H1 (cell line): ENCODE results near the gene STAT5A. TPM values are rescaled to one million over a fixed set of nuclear protein-coding genes. Genes with fewer than 3 reads are reported as not detected.

Experiments used
- CTCF ChIA-PET: fragments of 300-600 bp; sonication (Branson Sonifier 250); formaldehyde crosslinking; loops from one replicate; lab custom pipeline; 2021; ENCODE audit not compliant: partially characterized antibody; lab: Charles Lee
- POLR2A ChIA-PET: fragments of 300-600 bp; sonication (Branson Sonifier 250); formaldehyde crosslinking; loops from one replicate; lab custom pipeline; 2021; ENCODE audit warnings: inconsistent platforms; ENCODE audit not compliant: partially characterized antibody; lab: Charles Lee
- DNase-seq, 2 experiments: peaks; one replicate each; pipeline versions ENCODE4 v3.0.0 to v3.0.0-alpha.2; 2010 to 2022; ENCODE audit warnings: low spot score in 2 of 2, low read depth in 1 of 2, mixed read lengths in 1 of 2
- FAIRE-seq: peaks from 2 replicates; lab custom pipeline; 2011; peaks lifted over from hg19 to GRCh38; lab: Jason Lieb, UNC
- H2AFZ ChIP-seq: 2 replicates; pipeline ENCODE4 v1.8.1; 2012; ENCODE audit warnings: low read length, inconsistent platforms
- H2AK5ac ChIP-seq: 2 replicates; pipeline ENCODE4 v1.6.1; 2013; ENCODE audit warnings: low read depth, low read length
- H2BK120ac ChIP-seq: replicated peaks from 2 replicates; pipeline ENCODE3; 2013; ENCODE audit warnings: low read depth, low read length, inconsistent platforms
- H2BK12ac ChIP-seq: 2 replicates; pipeline ENCODE4 v1.6.1; 2013; ENCODE audit warnings: low read depth, low read length
- H2BK15ac ChIP-seq: 2 replicates; pipeline ENCODE4 v1.6.1; 2013; ENCODE audit warnings: low read length
- H2BK20ac ChIP-seq: 2 replicates; pipeline ENCODE4 v1.6.1; 2013; ENCODE audit warnings: low read length
- H2BK5ac ChIP-seq: 2 replicates; pipeline ENCODE4 v1.6.1; 2013; ENCODE audit warnings: low read depth, low read length
- H3K14ac ChIP-seq: 2 replicates; pipeline ENCODE4 v1.6.1; 2013; ENCODE audit warnings: inconsistent platforms; ENCODE audit not compliant: insufficient read length
- H3K18ac ChIP-seq: 2 replicates; pipeline ENCODE4 v1.6.1; 2013; ENCODE audit warnings: low read length; ENCODE audit errors: extremely low read depth
- H3K23ac ChIP-seq: 2 replicates; pipeline ENCODE4 v1.6.1; 2013; ENCODE audit warnings: inconsistent platforms; ENCODE audit not compliant: insufficient read length
- H3K23me2 ChIP-seq: 2 replicates; pipeline ENCODE4 v1.6.1; 2013; ENCODE audit warnings: low read depth, low read length
- H3K27ac ChIP-seq: 2 replicates; pipeline ENCODE4 v1.6.1; 2011; ENCODE audit warnings: low read depth, low read length, inconsistent platforms
- H3K27me3 ChIP-seq, 4 experiments: replicated peaks in 1 of 4; 1 replicate in 1 of 4; 2 replicates in 3 of 4; pipeline versions ENCODE4 v1.6.1 to v1.8.1; 2011 to 2013; ENCODE audit warnings: low read length in 3 of 4, mild to moderate bottlenecking in 3 of 4, inconsistent platforms in 2 of 4, mixed read lengths in 2 of 4, moderate library complexity in 1 of 4; ENCODE audit not compliant: control insufficient read depth in 3 of 4, insufficient read depth in 3 of 4; ENCODE audit errors: extremely low read depth in 1 of 4
- H3K36me3 ChIP-seq, 4 experiments: 2 replicates each; pipeline versions ENCODE4 v1.6.1 to v1.8.1; 2011 to 2013; ENCODE audit warnings: mild to moderate bottlenecking in 4 of 4, low read length in 3 of 4, moderate library complexity in 2 of 4, control low read depth in 1 of 4, inconsistent platforms in 1 of 4; ENCODE audit not compliant: insufficient read depth in 4 of 4, control insufficient read depth in 2 of 4
- H3K4ac ChIP-seq: replicated peaks from 2 replicates; pipeline ENCODE3; 2013; ENCODE audit warnings: low read length, low read depth, mixed read lengths, inconsistent platforms; ENCODE audit not compliant: insufficient read length
- H3K4me1 ChIP-seq, 4 experiments: replicated peaks in 1 of 4; 1 replicate in 1 of 4; 2 replicates in 3 of 4; pipeline versions ENCODE4 v1.6.1 to v1.8.1; 2011 to 2013; ENCODE audit warnings: low read length in 3 of 4, inconsistent platforms in 2 of 4, mixed read lengths in 1 of 4; ENCODE audit not compliant: insufficient read depth in 4 of 4, control insufficient read depth in 3 of 4
- H3K4me2 ChIP-seq, 2 experiments: 2 replicates each; pipeline versions ENCODE4 v1.6.1 to v1.8.1; 2011 to 2013; ENCODE audit warnings: low read depth in 2 of 2, low read length in 2 of 2, control low read depth in 1 of 2, inconsistent platforms in 1 of 2, mild to moderate bottlenecking in 1 of 2; ENCODE audit not compliant: insufficient read depth in 1 of 2
- H3K4me3 ChIP-seq, 4 experiments: fragments of 200-600, 300-600 bp in 1 of 4; sonication (generic), shearing (Covaris generic), sonication (Bioruptor Twin) in 1 of 4; 2 replicates each; pipeline versions ENCODE4 v1.5.1 to v1.8.1; 2011 to 2016; ENCODE audit warnings: low read length in 4 of 4, low read depth in 3 of 4, control low read depth in 2 of 4, inconsistent platforms in 2 of 4, mild to moderate bottlenecking in 2 of 4, mixed read lengths in 1 of 4, moderate library complexity in 1 of 4; ENCODE audit not compliant: insufficient read depth in 2 of 4; ENCODE audit errors: extremely low read depth in 1 of 4
- H3K56ac ChIP-seq: replicated peaks from 2 replicates; pipeline ENCODE3; 2013; ENCODE audit warnings: low read depth, mild to moderate bottlenecking, mixed read lengths, low read length, inconsistent platforms; ENCODE audit not compliant: insufficient read length
- H3K79me1 ChIP-seq: 2 replicates; pipeline ENCODE4 v1.6.1; 2013; ENCODE audit warnings: low read depth, low read length, control low read depth
- H3K79me2 ChIP-seq, 2 experiments: 2 replicates each; pipeline versions ENCODE4 v1.6.1 to v1.8.1; 2012 to 2013; ENCODE audit warnings: low read length in 2 of 2, mild to moderate bottlenecking in 2 of 2, inconsistent platforms in 1 of 2; ENCODE audit not compliant: insufficient read depth in 2 of 2, control insufficient read depth in 1 of 2
- H3K9ac ChIP-seq, 4 experiments: replicated peaks in 1 of 4; 1 replicate in 1 of 4; 2 replicates in 3 of 4; pipeline versions ENCODE4 v1.6.1 to v1.8.1; 2011 to 2013; ENCODE audit warnings: low read depth in 3 of 4, low read length in 3 of 4, control low read depth in 2 of 4, mild to moderate bottlenecking in 2 of 4, moderate library complexity in 2 of 4, inconsistent platforms in 1 of 4; ENCODE audit errors: extremely low read depth in 1 of 4
- H3K9me3 ChIP-seq, 2 experiments: 2 replicates each; pipeline versions ENCODE4 v1.6.1 to v1.8.1; 2012 to 2013; ENCODE audit warnings: mild to moderate bottlenecking in 2 of 2, moderate library complexity in 2 of 2, control low read depth in 1 of 2, inconsistent platforms in 1 of 2, low read depth in 1 of 2, low read length in 1 of 2, mixed read lengths in 1 of 2; ENCODE audit not compliant: insufficient read depth in 2 of 2
- H4K20me1 ChIP-seq, 2 experiments: replicated peaks in 1 of 2; 2 replicates each; pipeline versions ENCODE3 to v1.8.1; 2011 to 2013; ENCODE audit warnings: inconsistent platforms in 2 of 2, low read length in 2 of 2, mild to moderate bottlenecking in 1 of 2; ENCODE audit not compliant: insufficient read depth in 2 of 2, control insufficient read depth in 1 of 2
- H4K5ac ChIP-seq: 2 replicates; pipeline ENCODE4 v1.6.1; 2013; ENCODE audit warnings: low read length, low read depth, mixed read lengths, inconsistent platforms; ENCODE audit not compliant: insufficient read length
- H4K8ac ChIP-seq: 2 replicates; pipeline ENCODE4 v1.8.0; 2013; ENCODE audit warnings: mild to moderate bottlenecking, moderate library complexity, low read length, inconsistent platforms; ENCODE audit not compliant: insufficient read depth; ENCODE audit errors: extremely low read depth
- H4K91ac ChIP-seq: replicated peaks from 2 replicates; pipeline ENCODE3; 2013; ENCODE audit warnings: low read length, mixed read lengths, inconsistent platforms; ENCODE audit not compliant: insufficient read length
- ASH2L ChIP-seq: fragments of 200-600, 300-600 bp; sonication (generic); IDR thresholded peaks from one replicate; pipeline ENCODE4 v1.7.1; 2017; ENCODE audit warnings: low read length
- CHD1 ChIP-seq: IDR thresholded peaks from 2 replicates; pipeline ENCODE4 v1.6.1; 2012; ENCODE audit warnings: low read depth, low read length, improper control_type of control experiment
- EGR1 ChIP-seq: IDR thresholded peaks from 2 replicates; pipeline ENCODE4 v1.6.1; 2011; ENCODE audit warnings: low read depth, low read length, borderline replicate concordance
- EP300 ChIP-seq, 2 experiments: IDR thresholded peaks; 1 replicate in 1 of 2; 2 replicates in 1 of 2; pipeline ENCODE4 v1.6.1; 2011 to 2012; ENCODE audit warnings: low read depth in 2 of 2, low read length in 2 of 2, mild to moderate bottlenecking in 2 of 2, borderline replicate concordance in 1 of 2, inconsistent platforms in 1 of 2, moderate library complexity in 1 of 2
- GTF2F1 ChIP-seq: IDR thresholded peaks from 2 replicates; pipeline ENCODE4 v1.6.1; 2012; ENCODE audit warnings: low read depth, low read length, improper control_type of control experiment, borderline replicate concordance
- MAX ChIP-seq: IDR thresholded peaks from 2 replicates; pipeline ENCODE4 v1.6.1; 2012; ENCODE audit warnings: inconsistent platforms
- NANOG ChIP-seq: IDR thresholded peaks from 2 replicates; pipeline ENCODE4 v1.6.1; 2011; ENCODE audit warnings: low read length, low read depth, mild to moderate bottlenecking, inconsistent platforms; ENCODE audit not compliant: insufficient read depth, poor library complexity, severe bottlenecking
- SAP30 ChIP-seq: fragments of 300-600 bp; sonication (generic); IDR thresholded peaks from 2 replicates; pipeline ENCODE4 v1.7.1; 2012; ENCODE audit warnings: low read length, moderate library complexity, mild to moderate bottlenecking, inconsistent platforms; ENCODE audit not compliant: insufficient read depth, insufficient replicate concordance
- SP2 ChIP-seq: IDR thresholded peaks from 2 replicates; pipeline ENCODE4 v1.6.1; 2012; ENCODE audit warnings: mild to moderate bottlenecking, low read length, inconsistent platforms
- TAF1 ChIP-seq: IDR thresholded peaks from 2 replicates; pipeline ENCODE4 v1.6.1; 2011; ENCODE audit warnings: mild to moderate bottlenecking, low read depth, low read length
- TCF12 ChIP-seq: IDR thresholded peaks from 2 replicates; pipeline ENCODE4 v1.6.1; 2011; ENCODE audit warnings: low read depth, mild to moderate bottlenecking, low read length
- WGBS, 2 experiments: shearing (Covaris generic) in 1 of 2; methylation state at CpG; one replicate each; pipeline versions ENCODE4 v1.1.6 to v1.1.7; 2013 to 2015; ENCODE audit warnings: low lambda C conversion rate in 2 of 2, mixed read lengths in 2 of 2, inconsistent platforms in 1 of 2, low coverage in 1 of 2, missing lambda C conversion rate in 1 of 2; ENCODE audit not compliant: insufficient replicate concordance in 2 of 2, insufficient coverage in 1 of 2, insufficient read length in 1 of 2; ENCODE audit errors: extremely low coverage in 1 of 2, missing lambda C conversion rate in 1 of 2; 5-methylcytosine and 5-hydroxymethylcytosine counted together
- polyA plus RNA-seq, 7 experiments: library from polyadenylated mRNA; depleted of rRNA in 3 of 7; stranded (reverse) in 5 of 7; unstranded in 2 of 7; fragments of >200 nt in 5 of 7; fragments of 200-250 nt in 2 of 7; gene quantifications; 1 replicate in 5 of 7; 2 replicates in 1 of 7; 4 replicates in 1 of 7; pipeline versions ENCODE4 v1.2.1 to v1.2.3, GENCODE V29; 2011 to 2013; ENCODE audit warnings: missing spikeins in 2 of 7, mixed read lengths in 2 of 7
- total RNA-seq: library from RNA; stranded (reverse); fragmentation: NEBNext Ultra II Directional; extraction: Animal tissue kit (Norgen Biotek cat#: 25700); gene quantifications from 2 replicates; pipeline ENCODE4 v1.2.1, GENCODE V29; 2021

The STAT5A gene
- total and polyA plus RNA-seq, 2 of the 8 experiments (the other 6 are each of a cell fraction or from before 2014, with no cell fraction given): 4.2 to 5.4 TPM

- FAIRE-seq (no peak), DNase-seq (no peak)
- Histone ChIP-seq H3K56ac (no peak overlapping the region), H2AK5ac (no peak overlapping the region), H2BK120ac (no peak overlapping the region), H3K27me3 (no peaks in the 10 kb centered on the region), H3K79me2 (peaks cover 3 to 77% of the 10 kb centered on the region in 2 experiments; a peak in 3 of 4 replicates), H4K8ac (no peak overlapping the region), H2AFZ (no peak overlapping the region), H3K27ac (0 out of 2 replicates have a peak overlapping the region, but pooled peaks have one; percentile 33), H4K91ac (no peak overlapping the region), H2BK12ac (no peak overlapping the region), H3K36me3 (no peaks in the 10 kb centered on the region), H3K14ac (no peak overlapping the region), H3K4me2 (no peak overlapping the region), H3K18ac (no peak overlapping the region), H3K4me3 (no peak overlapping the region), H3K23me2 (no peaks in the 10 kb centered on the region), H2BK15ac (no peak overlapping the region), H3K4me1 (no peaks in the 10 kb centered on the region), H3K9me3 (no peaks in the 10 kb centered on the region), H3K4ac (no peak overlapping the region), H4K20me1 (peaks cover 0 to 6% of the 10 kb centered on the region in 2 experiments), H2BK20ac (no peak overlapping the region), H4K5ac (no peak overlapping the region), H3K79me1 (peaks cover 2% of the 10 kb centered on the region; the same call in 1 of the 2 replicates), H3K9ac (no peak overlapping the region), H3K23ac (no peak overlapping the region), H2BK5ac (no peak overlapping the region)
- ChIA-PET CTCF (interaction anchor here (1.2 kb wide), 1 partner anchor 13 kb away, joined by 3 read pairs; no protein-coding TSS in a partner anchor), POLR2A (no interaction called here)
- TF ChIP-seq EP300 (IDR thresholded peaks at IDR 0.05; ENCODE audit: borderline replicate concordance in 1 of 2, low read depth in 2 of 2, low read length in 2 of 2) (no peak), SP2 (no peak), ASH2L (no peak), SAP30 (no peak), TCF12 (no peak), EGR1 (no peak), CHD1 (no peak), GTF2F1 (no peak), TAF1 (no peak), MAX (no peak), NANOG (no peak)
- WGBS, 2 experiments: 94% methylated on average over 3 of the region's 3 CpGs; no CpG with 5 or more reads in 1 of the 2 experiments
Observed at GRCh38 chr17:42354956-42355843, 66.9 kb downstream of the STAT5A start.
